ENCODE measurements around the gene MPL.
"Not testable (repeated sequence)": the region's sequence is repeated elsewhere in the genome, so short reads cannot be mapped to it uniquely, and the experiment has no call there.

The MPL gene

DNA sequence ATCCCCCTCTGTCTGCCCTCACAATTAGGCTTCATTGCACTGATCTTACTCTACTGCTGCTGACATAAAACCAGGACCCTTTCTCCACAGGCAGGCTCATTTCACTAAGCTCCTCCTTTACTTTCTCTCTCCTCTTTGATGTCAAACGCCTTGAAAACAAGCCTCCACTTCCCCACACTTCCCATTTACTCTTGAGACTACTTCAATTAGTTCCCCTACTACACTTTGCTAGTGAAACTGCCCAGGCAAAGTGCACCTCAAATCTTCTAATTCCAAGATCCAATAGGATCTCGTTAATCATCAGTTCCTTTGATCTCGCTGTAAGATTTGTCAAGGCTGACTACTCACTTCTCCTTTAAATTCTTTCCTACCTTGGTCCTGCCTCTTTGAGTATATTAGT lies 15.3 kb downstream of the MPL start:
- no peak for DNase-seq (ENCODE audit: low read depth in 1 of 2, low spot score in 1 of 2)

DNA sequence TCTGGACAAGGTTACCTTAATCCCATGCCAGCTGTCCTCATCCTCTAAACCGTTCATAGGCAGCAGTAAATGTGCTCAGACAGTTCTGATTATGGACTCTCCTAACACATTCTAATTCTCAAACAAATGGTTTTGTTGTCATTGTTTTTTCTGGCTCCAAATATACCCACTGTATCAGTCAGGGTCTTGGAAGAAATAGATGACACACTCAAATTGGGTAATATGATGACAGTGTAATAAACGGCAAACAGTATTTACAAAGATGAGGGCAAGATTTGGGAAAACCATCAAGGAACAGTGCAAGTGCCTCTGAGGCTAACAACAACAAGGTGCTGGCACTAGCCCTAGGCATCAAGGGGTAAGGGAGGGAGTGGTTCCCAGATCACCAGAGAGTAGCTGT lies 16.9 kb downstream of the MPL start:
- no peak for DNase-seq (ENCODE audit: low read depth in 1 of 2, low spot score in 1 of 2)

DNA sequence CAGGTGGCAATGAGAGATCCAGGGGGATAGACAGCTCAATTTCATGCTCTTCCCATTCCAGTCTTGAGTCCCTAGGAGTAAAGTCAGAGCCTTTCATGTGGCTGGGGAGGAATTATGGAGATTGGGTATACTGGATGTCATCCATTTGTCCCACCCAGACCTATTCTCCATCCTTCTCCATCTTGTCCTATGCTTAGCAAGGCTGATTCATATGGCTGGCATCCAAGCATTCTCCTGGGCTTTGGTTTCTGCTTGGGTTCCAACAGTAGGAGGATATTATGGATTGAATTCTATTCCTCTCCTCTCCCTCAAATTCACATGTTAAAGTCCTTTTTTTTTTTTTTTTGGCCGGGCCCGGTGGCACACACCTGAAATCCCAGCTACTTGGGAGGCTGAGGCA lies 17.3 kb downstream of the MPL start:
- DNase-seq (ENCODE audit: low read depth in 1 of 2, low spot score in 1 of 2): no peak

DNA sequence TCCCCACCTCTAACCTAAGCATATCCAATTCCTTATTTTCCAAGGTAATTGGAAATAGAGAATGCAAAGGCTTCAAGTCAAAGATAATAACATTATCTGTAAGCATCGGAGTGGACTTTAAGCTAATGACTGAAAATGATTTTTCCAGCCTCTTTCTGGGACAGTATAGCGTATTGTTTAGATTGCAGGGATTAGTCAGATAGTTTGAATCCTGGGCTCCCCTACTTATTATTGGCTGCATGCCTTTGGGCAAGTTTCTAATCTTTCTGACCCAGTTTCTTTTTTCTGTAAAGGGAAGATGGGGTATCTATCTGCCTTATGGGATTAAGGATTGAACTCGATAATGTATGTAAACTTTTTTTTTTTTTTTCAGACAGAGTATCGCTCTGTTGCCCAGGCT lies 19.6 kb downstream of the MPL start:
- DNase-seq (ENCODE audit: low read depth in 1 of 2, low spot score in 1 of 2): no peak

- no peak for DNase-seq (ENCODE audit: low read depth in 1 of 2, low spot score in 1 of 2)
Observed at GRCh38 chr1:43358121-43358745, 20.6 kb downstream of the MPL start.

DNA sequence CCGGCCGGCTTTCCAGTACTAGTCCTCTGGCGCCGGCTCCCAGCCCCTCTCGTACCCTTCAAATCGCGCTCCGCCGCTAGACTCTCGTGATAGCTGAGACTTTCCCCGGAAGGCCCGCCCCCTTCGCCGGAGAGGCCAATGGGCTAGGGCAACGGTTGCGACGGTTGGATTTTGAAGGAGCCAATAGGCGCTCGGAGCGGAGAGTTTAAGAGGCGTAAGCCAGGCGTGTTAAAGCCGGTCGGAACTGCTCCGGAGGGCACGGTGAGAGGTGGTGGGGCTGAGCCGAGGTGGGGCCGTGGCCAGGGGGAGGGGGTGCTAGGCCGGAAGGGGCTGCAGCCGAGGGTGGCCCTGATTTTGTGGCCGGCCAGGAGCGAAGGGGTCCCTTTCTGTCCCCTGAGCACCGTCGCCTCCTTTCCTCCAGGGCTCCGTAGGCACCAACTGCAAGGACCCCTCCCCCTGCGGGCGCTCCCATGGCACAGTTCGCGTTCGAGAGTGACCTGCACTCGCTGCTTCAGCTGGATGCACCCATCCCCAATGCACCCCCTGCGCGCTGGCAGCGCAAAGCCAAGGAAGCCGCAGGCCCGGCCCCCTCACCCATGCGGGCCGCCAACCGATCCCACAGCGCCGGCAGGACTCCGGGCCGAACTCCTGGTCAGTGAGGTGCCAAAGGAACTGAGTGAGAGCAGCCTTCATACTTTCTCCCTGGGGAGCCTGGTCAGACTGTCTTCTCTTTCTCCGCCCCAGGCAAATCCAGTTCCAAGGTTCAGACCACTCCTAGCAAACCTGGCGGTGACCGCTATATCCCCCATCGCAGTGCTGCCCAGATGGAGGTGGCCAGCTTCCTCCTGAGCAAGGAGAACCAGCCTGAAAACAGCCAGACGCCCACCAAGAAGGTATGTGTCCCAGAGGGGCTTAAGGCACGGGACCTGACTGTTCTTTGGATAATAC lies 21.4 kb downstream of the MPL start, which contains the start of gene CDC20:
TSS of gene CDC20 (plus strand) at position 236 of the 948 bp plus-strand sequence. CDS start at position 471, 235 bp downstream.
- peak; percentile 97 to 100 for DNase-seq (ENCODE audit: low read depth in 1 of 2, low spot score in 1 of 2)

- DNase-seq (ENCODE audit: low read depth in 1 of 2, low spot score in 1 of 2): no peak
Observed at GRCh38 chr1:43359696-43360095, 22.1 kb downstream of the MPL start.

DNA sequence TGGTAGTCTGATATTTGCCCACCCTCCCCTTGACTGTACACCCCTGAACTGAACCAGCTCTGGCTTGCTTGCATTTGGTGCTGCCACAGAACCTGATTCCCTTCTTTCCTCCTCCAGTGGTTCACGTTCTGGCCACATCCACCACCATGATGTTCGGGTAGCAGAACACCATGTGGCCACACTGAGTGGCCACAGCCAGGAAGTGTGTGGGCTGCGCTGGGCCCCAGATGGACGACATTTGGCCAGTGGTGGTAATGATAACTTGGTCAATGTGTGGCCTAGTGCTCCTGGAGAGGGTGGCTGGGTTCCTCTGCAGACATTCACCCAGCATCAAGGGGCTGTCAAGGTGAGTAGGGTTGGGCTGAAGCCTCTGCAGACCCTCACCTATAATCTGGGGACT lies 23.0 kb downstream of the MPL start:
- no peak for DNase-seq (ENCODE audit: low read depth in 1 of 2, low spot score in 1 of 2)

DNA sequence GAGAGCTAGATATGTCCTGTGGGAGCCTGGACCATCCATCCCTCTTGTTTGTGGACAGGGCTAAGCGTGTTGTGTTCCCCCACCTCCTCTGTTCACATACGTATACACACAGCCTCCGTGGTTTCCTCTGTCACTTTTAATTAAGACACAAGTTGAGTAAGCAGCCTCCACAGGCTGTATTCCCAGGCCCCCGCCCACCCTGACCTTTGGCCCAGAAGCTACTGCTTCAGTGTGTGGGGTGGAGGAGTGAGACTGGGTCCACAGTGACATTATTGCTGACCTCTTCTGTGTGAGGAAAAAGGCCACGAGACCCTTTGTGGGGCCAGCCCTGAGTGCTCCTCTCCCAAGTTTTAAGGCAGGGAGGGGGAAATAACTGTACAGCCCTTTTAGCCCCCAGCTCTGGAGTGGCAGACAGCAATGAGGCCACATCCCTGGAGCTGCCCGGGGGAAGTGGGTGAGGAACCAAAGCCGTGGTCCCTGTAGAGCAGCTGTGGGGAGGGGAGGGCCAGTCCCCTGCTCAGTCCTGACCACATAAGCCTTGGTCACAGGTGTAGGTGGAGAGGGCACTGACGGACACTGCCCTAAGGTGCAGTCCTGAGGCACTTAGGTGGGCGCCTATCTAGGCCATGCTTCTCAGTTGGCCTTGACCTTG lies 25.8 kb downstream of the MPL start:
- no peak for DNase-seq (ENCODE audit: low read depth in 1 of 2, low spot score in 1 of 2)

DNA sequence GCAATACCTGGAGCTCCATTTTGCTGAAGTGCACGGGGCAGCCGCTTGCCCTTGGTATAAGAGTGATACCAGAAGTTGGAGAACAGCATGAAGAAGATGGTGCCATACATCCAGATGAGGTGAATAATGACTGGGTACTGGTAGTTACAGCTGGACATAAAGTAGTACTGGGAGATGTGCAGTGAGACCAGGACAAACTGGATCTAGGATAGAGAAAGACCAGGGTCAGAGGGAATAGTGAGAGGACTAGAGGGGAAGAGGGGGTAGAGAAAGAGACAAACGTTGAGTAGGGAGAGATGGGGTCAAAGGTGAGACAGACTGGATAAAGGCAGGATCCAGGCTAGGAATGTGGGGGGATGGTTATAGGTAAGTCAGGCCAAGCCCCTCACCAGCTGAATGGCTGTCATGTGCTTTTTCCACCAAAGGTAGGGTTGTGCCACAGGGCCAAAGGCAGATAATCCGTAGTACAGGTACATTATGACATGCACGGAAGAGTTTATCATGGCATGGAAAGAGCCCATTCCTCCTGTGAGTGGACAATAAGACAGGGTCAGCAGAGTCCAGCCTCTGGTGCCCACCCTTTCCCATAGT lies 26.4 kb downstream of the MPL start:
- no peak for DNase-seq (ENCODE audit: low read depth in 1 of 2, low spot score in 1 of 2)

DNA sequence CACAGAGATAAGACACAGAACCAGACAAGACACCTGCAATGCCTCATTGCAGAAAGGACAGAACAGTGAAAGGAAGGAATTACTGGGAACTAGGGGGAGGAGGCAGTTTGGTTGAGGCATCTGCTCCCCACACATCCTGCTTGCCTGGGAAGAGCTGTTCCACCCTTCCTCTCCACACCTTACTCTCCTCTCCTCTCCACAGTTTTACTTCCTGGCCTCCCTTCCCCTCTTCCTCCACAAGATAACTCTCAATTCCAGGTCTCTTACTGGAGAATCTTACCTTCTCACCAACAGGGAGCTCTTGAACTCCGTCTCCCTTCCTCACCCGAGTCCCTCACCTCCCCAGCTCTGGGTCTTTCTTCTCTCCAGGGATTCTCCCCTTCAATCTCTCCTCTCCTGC lies 28.1 kb downstream of the MPL start:
- no peak for DNase-seq (ENCODE audit: low read depth in 1 of 2, low spot score in 1 of 2)

DNA sequence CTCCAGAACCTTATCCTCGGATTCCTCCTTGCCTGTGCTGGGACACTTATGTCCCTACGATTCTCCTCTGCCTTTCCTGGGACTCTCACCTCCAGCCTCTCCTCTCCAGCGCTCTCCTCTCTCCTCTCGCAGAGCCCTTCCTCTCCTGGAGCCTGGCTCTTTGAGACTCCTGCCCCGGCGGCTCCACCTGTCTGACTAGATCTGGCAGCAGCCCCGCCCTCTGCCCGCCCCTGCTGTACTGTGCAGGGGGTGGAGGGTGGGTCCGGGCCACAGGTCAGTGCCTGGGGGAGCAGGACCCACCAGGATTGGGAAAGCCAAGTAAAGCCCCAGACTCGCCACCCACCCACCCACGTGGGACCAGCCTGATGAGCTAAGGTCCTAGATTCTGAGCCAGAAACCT lies 28.6 kb downstream of the MPL start:
- DNase-seq (ENCODE audit: low read depth in 1 of 2, low spot score in 1 of 2): no peak

DNA sequence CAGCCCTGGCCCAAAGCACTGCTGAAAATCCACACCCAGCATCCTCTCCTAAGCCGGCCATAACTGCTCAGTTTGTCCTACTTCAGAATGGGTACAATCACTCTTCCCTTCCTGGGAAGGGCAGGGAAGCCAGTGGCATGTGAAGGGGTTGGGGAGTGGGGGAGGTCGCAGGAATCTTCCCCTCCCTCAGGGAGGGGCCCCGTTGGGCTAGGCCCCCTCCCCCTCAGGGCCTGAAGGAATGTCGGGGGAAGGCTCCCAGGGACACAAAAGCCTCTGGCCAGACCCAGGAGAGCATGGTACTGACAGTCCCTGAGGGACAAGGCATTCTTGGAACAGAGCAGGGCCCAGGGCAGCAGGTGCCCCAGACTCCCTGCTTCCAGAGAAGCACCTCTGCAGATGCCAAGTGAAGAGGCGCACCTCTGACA lies 29.0 kb downstream of the MPL start:
- DNase-seq (ENCODE audit: low read depth in 1 of 2, low spot score in 1 of 2): no peak

DNA sequence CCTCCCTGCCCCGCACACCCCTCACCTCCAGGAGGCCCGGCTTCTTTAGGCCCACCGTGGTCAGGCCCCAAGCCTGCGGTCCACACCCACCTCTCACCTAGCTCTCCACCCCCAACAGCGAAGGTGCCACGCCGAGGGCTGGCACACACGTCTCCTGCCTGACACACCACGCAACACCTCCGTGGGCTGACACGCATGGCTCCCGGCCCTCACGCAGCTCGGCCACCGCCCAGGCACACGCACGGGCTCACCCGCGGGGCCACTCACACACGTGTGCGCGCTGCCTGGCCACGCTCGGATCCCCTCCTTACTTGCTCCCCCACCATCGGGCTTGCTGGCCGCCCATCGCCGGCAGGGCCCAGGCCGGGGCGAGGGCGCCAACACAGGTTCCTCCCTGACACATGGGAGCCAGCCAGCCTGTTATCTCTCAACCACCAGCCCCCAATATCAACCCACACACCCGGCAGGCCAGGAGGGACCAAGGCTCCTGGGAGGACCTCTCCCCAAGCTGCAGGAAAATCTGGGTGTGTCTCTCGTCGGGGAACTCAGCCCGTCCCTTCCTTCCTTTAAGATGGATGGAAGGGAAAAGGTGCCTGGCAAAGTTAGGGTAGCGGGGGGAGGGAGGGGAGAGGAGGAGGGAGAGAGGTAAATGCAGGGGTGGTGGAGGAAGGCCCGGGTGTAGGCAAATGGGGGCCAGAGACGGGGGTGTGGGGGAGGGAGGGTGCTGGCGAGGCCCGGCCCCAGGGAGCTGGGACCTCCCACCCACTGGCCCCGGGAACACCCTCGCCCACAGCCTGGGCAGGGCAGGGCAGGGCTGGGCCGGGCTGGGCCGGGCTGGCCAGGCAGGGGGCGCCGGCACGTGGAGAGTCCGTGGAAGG lies 29.6 kb downstream of the MPL start:
- peak in 1 of 2 donors; percentile 27 for DNase-seq (ENCODE audit: low read depth in 1 of 2, low spot score in 1 of 2)

GRCh38 chr1:43367904-43368645 lies 30.5 kb downstream of the MPL start, which contains the start of gene ELOVL1:
ELOVL1 (minus strand) TSS chr1:43368011; CDS start chr1:43365609, 2,402 bp downstream.
- peak; percentile 74 to 82 for DNase-seq (ENCODE audit: low read depth in 1 of 2, low spot score in 1 of 2)

DNA sequence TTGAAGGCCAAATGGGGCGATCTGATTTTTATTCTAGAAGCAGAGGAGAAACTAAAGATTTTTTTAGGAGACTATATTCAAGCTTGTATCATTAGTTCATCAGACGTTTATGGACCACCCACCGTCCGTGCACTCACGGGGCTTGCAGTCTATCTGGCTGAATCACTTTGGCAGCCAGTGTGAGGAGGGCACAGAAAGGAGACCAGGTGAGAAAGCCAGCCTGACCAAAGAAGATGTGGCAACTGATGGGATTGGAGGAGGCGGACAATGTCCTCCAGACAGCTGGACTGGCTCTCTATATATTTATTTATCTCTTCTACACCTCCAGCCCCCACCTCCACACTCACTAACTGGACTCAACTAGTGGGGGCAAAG lies 31.0 kb downstream of the MPL start:
- no peak for DNase-seq (ENCODE audit: low read depth in 1 of 2, low spot score in 1 of 2)

DNA sequence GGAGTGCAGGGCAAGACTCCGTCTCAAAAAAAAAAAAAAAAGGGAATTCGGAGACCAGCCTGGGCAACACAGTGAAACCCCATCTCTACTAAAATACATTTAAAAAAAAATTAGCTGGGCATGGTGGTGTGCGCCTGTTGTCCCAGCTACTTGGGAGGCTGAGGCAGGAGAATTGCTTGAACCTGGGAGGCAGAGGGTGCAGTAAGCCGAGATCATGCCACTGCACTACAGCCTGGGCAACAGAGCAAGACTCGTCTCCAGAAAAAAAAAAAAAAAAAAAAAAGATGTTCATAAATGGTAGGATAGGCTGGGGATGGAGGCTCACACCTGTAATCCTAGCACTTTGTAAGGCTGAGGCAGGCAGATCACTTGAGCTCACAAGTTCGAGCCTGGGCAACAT lies 32.2 kb downstream of the MPL start:
- DNase-seq (ENCODE audit: low read depth in 1 of 2, low spot score in 1 of 2): not testable (repeated sequence)

GRCh38 chr1:43370564-43370963 lies 32.9 kb downstream of the MPL start:
- DNase-seq (ENCODE audit: low read depth in 1 of 2, low spot score in 1 of 2): no peak

DNA sequence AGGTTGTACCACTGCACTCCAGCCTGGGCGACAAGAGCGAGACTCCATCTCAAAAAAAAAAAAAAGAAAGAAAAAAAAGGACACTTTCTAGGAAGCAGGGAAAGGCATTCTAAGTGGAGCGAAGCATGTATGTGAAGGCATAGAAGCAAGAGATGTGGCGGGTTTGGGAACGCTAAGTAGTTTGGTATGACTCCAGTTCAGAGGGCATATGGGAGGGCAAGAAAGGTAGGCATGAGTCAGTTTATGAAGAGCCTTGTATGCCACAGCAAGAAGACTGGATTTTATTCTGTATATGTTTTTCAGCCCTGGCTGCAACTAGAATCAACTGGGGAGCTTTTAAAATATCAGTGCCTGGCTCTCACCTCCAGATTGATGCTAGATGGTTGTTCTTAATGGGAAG lies 34.6 kb downstream of the MPL start:
- no peak for DNase-seq (ENCODE audit: low read depth in 1 of 2, low spot score in 1 of 2)
